HepG2 (cell line): ENCODE data around the gene PPP1R1B. TPM values are rescaled to one million over a fixed set of nuclear protein-coding genes. Genes with fewer than 3 reads are reported as not detected.
A peak's percentile ranks its signal among the peaks of the same experiment; 100 is the strongest.

Experiments
- FOXA3 ChIP-seq: IDR thresholded peaks from 2 replicates; pipeline ENCODE4 v1.6.1; 2016; ENCODE audit warnings: missing genetic modification reagents, missing compliant biosample characterization
- RARA ChIP-seq: IDR thresholded peaks from 2 replicates; pipeline ENCODE4 v1.6.1; 2016; ENCODE audit warnings: missing genetic modification reagents, missing compliant biosample characterization
- SETDB1 ChIP-seq: sonication (generic); formaldehyde crosslinking; IDR thresholded peaks from 2 replicates; pipeline ENCODE4 v1.5.1; 2020; ENCODE audit warnings: missing genetic modification reagents, mild to moderate bottlenecking, borderline replicate concordance
- WIZ ChIP-seq: sonication (generic); formaldehyde crosslinking; IDR thresholded peaks from 2 replicates; pipeline ENCODE4 v1.5.1; 2020; ENCODE audit warnings: mild to moderate bottlenecking, missing genetic modification reagents
- ZFP82 ChIP-seq: sonication (generic); formaldehyde crosslinking; IDR thresholded peaks from 2 replicates; pipeline ENCODE4 v1.5.1; 2020; ENCODE audit warnings: mild to moderate bottlenecking, missing genetic modification reagents, borderline replicate concordance
- ZNF232 ChIP-seq: sonication (generic); formaldehyde crosslinking; IDR thresholded peaks from 2 replicates; pipeline ENCODE4 v1.4.0; 2020; ENCODE audit warnings: missing genetic modification reagents, borderline replicate concordance
- ZNF30 ChIP-seq: sonication (generic); formaldehyde crosslinking; IDR thresholded peaks from 2 replicates; pipeline ENCODE4 v1.5.0; 2020; ENCODE audit warnings: mild to moderate bottlenecking, missing genetic modification reagents
- ZNF501 ChIP-seq: sonication (generic); formaldehyde crosslinking; IDR thresholded peaks from 2 replicates; pipeline ENCODE4 v1.5.1; 2020; ENCODE audit warnings: mild to moderate bottlenecking, moderate library complexity, missing genetic modification reagents
- polyA plus RNA-seq, 8 experiments: library from polyadenylated mRNA; depleted of rRNA in 3 of 8; stranded (reverse) in 7 of 8; unstranded in 1 of 8; fragments of >200 nt; fragmentation: Illumina TruSeq in 4 of 8; extraction: Trizol in 4 of 8; gene quantifications; 2 replicates each; pipeline versions ENCODE4 v1.2.1 to v1.2.3, GENCODE V29; 2011 to 2016; ENCODE audit warnings: low read depth in 4 of 8, missing spikeins in 1 of 8, mixed read lengths in 1 of 8; ENCODE audit not compliant: insufficient read depth in 1 of 8
- total RNA-seq, 5 experiments: library from RNA; depleted of rRNA; stranded (reverse); fragments of >200 nt; fragmentation: Illumina TruSeq; extraction: Trizol; gene quantifications; 2 replicates each; pipeline ENCODE4 v1.2.3, GENCODE V29; 2016; ENCODE audit warnings: low read depth in 1 of 5
- TF ChIP-seq, protein P1 (sequence below): sonication (generic); formaldehyde crosslinking; IDR thresholded peaks from 2 replicates; pipeline ENCODE4 v1.4.0; 2020; ENCODE audit warnings: mild to moderate bottlenecking, missing genetic modification reagents
- TF ChIP-seq, protein P2 (sequence below): IDR thresholded peaks from 2 replicates; pipeline ENCODE4 v1.6.1; 2016; ENCODE audit warnings: missing compliant biosample characterization, missing genetic modification reagents, borderline replicate concordance
- TF ChIP-seq, protein P3 (sequence below): sonication (generic); formaldehyde crosslinking; IDR thresholded peaks from 2 replicates; pipeline ENCODE4 v1.4.0; 2020; ENCODE audit warnings: missing genetic modification reagents
- TF ChIP-seq, protein P4 (sequence below): sonication (generic); formaldehyde crosslinking; IDR thresholded peaks from 2 replicates; pipeline ENCODE4 v1.5.0; 2020; ENCODE audit warnings: missing genetic modification reagents
- TF ChIP-seq, protein P5 (sequence below): sonication (generic); formaldehyde crosslinking; IDR thresholded peaks from 2 replicates; pipeline ENCODE4 v1.5.0; 2020; ENCODE audit warnings: missing genetic modification reagents
- TF ChIP-seq, protein P6 (sequence below): sonication (generic); formaldehyde crosslinking; IDR thresholded peaks from 2 replicates; pipeline ENCODE4 v1.8.1; 2023; ENCODE audit warnings: mild to moderate bottlenecking, missing genetic modification reagents

Gene PPP1R1B
- total and polyA plus RNA-seq, 2 of the 13 experiments (the other 11 are each of a cell fraction or from before 2014, with no cell fraction given): 0.08 TPM; not detected in 1

DNA sequence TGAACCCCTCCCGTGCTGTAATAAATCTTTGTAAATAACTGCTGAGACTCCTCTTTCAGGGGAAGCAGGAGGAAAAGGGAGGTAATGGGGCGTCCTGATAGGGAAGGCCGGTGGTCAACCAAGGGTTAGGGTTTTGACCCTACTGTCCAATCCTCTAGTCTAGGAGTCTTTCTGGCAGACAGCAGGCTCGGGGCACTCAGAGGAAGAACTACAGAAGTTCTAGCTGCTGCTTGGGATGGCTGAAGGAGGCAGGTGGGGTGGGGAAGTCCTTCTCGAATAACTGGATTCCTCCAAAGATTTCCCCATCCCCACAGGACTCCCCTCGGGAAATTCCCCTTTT, 9.8 kb downstream of the PPP1R1B start (continued):
- TF ChIP-seq ZNF30 (CRISPR knock-in tag) (no peak), FOXA3 (peak; percentile 5; the same call in 1 of the 2 replicates), ZNF501 (peak; percentile 88), ZFP82 (CRISPR knock-in tag) (no peak), RARA (CRISPR knock-in tag) (no peak), SETDB1 (0 out of 2 replicates have a peak, but pooled peaks have one; percentile 39), WIZ (CRISPR knock-in tag) (no peak; the same call in 1 of the 2 replicates), ZNF232 (CRISPR knock-in tag) (0 out of 2 replicates have a peak, but pooled peaks have one; percentile 9)
- TF ChIP-seq, protein P1, sequence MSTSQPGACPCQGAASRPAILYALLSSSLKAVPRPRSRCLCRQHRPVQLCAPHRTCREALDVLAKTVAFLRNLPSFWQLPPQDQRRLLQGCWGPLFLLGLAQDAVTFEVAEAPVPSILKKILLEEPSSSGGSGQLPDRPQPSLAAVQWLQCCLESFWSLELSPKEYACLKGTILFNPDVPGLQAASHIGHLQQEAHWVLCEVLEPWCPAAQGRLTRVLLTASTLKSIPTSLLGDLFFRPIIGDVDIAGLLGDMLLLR (CRISPR knock-in tag): no peak
- TF ChIP-seq, protein P2, sequence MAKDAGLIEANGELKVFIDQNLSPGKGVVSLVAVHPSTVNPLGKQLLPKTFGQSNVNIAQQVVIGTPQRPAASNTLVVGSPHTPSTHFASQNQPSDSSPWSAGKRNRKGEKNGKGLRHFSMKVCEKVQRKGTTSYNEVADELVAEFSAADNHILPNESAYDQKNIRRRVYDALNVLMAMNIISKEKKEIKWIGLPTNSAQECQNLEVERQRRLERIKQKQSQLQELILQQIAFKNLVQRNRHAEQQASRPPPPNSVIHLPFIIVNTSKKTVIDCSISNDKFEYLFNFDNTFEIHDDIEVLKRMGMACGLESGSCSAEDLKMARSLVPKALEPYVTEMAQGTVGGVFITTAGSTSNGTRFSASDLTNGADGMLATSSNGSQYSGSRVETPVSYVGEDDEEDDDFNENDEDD (CRISPR knock-in tag): no peak
- TF ChIP-seq, protein P3, sequence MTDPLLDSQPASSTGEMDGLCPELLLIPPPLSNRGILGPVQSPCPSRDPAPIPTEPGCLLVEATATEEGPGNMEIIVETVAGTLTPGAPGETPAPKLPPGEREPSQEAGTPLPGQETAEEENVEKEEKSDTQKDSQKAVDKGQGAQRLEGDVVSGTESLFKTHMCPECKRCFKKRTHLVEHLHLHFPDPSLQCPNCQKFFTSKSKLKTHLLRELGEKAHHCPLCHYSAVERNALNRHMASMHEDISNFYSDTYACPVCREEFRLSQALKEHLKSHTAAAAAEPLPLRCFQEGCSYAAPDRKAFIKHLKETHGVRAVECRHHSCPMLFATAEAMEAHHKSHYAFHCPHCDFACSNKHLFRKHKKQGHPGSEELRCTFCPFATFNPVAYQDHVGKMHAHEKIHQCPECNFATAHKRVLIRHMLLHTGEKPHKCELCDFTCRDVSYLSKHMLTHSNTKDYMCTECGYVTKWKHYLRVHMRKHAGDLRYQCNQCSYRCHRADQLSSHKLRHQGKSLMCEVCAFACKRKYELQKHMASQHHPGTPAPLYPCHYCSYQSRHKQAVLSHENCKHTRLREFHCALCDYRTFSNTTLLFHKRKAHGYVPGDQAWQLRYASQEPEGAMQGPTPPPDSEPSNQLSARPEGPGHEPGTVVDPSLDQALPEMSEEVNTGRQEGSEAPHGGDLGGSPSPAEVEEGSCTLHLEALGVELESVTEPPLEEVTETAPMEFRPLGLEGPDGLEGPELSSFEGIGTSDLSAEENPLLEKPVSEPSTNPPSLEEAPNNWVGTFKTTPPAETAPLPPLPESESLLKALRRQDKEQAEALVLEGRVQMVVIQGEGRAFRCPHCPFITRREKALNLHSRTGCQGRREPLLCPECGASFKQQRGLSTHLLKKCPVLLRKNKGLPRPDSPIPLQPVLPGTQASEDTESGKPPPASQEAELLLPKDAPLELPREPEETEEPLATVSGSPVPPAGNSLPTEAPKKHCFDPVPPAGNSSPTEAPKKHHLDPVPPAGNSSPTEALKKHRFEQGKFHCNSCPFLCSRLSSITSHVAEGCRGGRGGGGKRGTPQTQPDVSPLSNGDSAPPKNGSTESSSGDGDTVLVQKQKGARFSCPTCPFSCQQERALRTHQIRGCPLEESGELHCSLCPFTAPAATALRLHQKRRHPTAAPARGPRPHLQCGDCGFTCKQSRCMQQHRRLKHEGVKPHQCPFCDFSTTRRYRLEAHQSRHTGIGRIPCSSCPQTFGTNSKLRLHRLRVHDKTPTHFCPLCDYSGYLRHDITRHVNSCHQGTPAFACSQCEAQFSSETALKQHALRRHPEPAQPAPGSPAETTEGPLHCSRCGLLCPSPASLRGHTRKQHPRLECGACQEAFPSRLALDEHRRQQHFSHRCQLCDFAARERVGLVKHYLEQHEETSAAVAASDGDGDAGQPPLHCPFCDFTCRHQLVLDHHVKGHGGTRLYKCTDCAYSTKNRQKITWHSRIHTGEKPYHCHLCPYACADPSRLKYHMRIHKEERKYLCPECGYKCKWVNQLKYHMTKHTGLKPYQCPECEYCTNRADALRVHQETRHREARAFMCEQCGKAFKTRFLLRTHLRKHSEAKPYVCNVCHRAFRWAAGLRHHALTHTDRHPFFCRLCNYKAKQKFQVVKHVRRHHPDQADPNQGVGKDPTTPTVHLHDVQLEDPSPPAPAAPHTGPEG (CRISPR knock-in tag): 0 out of 2 replicates have a peak, but pooled peaks have one; percentile 10
- TF ChIP-seq, protein P4, sequence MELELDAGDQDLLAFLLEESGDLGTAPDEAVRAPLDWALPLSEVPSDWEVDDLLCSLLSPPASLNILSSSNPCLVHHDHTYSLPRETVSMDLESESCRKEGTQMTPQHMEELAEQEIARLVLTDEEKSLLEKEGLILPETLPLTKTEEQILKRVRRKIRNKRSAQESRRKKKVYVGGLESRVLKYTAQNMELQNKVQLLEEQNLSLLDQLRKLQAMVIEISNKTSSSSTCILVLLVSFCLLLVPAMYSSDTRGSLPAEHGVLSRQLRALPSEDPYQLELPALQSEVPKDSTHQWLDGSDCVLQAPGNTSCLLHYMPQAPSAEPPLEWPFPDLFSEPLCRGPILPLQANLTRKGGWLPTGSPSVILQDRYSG (CRISPR knock-in tag): no peak
- TF ChIP-seq, protein P5, sequence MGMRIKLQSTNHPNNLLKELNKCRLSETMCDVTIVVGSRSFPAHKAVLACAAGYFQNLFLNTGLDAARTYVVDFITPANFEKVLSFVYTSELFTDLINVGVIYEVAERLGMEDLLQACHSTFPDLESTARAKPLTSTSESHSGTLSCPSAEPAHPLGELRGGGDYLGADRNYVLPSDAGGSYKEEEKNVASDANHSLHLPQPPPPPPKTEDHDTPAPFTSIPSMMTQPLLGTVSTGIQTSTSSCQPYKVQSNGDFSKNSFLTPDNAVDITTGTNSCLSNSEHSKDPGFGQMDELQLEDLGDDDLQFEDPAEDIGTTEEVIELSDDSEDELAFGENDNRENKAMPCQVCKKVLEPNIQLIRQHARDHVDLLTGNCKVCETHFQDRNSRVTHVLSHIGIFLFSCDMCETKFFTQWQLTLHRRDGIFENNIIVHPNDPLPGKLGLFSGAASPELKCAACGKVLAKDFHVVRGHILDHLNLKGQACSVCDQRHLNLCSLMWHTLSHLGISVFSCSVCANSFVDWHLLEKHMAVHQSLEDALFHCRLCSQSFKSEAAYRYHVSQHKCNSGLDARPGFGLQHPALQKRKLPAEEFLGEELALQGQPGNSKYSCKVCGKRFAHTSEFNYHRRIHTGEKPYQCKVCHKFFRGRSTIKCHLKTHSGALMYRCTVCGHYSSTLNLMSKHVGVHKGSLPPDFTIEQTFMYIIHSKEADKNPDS (CRISPR knock-in tag): 0 out of 2 replicates have a peak, but pooled peaks have one; percentile 9
- TF ChIP-seq, protein P6, sequence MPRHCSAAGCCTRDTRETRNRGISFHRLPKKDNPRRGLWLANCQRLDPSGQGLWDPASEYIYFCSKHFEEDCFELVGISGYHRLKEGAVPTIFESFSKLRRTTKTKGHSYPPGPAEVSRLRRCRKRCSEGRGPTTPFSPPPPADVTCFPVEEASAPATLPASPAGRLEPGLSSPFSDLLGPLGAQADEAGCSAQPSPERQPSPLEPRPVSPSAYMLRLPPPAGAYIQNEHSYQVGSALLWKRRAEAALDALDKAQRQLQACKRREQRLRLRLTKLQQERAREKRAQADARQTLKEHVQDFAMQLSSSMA (CRISPR knock-in tag): peak; percentile 76
